Mammary epithelial cell (primary cell): ENCODE results near the gene ITPRIPL1.

Experiments used
- EZH2 ChIP-seq: IDR thresholded peaks from 2 replicates; pipeline ENCODE4 v1.6.1; 2012; ENCODE audit warnings: low read length, inconsistent platforms, borderline replicate concordance
- TF ChIP-seq, protein P1 (sequence below), 2 donors: IDR thresholded peaks in 1 of 2; conservative IDR thresholded peaks in 1 of 2; 2 replicates each; pipeline ENCODE4 v1.5.1; 2011 to 2012; ENCODE audit warnings: inconsistent platforms in 2 of 2, low read length in 2 of 2, mild to moderate bottlenecking in 2 of 2, control low read depth in 1 of 2, low read depth in 1 of 2; ENCODE audit not compliant: insufficient read depth in 1 of 2; ENCODE audit errors: extremely low read depth in 1 of 2

DNA sequence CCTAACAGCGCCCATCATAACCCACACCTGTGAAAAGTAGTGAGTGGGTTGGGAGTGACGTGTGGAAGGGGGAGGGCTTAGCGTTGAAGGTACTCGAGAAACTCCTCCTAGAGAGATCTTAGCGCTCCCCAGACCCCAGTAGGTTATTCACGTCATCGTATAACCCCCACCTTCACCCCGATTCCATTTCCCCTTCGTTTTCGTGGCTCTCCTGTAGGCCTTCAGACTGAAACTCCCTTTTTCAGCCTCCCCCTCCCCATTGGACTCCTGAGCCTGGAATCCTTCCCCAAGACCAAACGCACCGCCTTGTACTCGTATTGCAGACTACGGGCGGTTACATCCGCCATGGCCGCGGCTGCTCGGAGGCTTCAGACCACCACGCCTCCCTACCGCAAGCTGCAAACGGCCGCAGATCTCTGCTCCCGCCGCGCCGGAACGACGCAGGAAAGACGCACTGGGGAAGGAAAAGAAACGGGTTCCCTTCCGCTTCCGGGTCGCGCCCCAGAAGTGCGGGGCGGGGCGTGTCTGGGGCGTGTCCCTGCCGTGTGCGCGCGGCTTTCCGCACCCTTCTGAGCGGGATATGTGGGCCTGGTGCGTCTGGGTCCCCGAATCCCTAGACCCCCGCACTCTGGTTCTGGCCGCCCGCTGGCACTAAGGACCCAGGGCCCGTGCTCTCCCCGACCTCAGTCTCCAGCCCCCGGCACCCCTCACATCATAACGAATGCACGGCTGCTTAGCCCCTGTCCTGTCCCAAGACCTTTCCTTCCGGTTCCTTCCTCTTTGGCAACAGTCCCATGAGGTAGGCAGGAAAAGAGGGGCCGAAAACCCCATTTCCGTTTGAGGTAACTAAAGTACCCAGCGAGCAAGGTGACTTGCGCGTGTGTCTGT, 19.8 kb upstream of the ITPRIPL1 start, which contains the start of gene SNRNP200:
- TF ChIP-seq, protein P1, sequence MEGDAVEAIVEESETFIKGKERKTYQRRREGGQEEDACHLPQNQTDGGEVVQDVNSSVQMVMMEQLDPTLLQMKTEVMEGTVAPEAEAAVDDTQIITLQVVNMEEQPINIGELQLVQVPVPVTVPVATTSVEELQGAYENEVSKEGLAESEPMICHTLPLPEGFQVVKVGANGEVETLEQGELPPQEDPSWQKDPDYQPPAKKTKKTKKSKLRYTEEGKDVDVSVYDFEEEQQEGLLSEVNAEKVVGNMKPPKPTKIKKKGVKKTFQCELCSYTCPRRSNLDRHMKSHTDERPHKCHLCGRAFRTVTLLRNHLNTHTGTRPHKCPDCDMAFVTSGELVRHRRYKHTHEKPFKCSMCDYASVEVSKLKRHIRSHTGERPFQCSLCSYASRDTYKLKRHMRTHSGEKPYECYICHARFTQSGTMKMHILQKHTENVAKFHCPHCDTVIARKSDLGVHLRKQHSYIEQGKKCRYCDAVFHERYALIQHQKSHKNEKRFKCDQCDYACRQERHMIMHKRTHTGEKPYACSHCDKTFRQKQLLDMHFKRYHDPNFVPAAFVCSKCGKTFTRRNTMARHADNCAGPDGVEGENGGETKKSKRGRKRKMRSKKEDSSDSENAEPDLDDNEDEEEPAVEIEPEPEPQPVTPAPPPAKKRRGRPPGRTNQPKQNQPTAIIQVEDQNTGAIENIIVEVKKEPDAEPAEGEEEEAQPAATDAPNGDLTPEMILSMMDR (conservative IDR thresholded peaks at IDR 0.05 in 1 of 2, IDR thresholded peaks at IDR 0.05 in 1 of 2; ENCODE audit: extremely low read depth in 1 of 2, insufficient read depth in 1 of 2, low read depth in 1 of 2, low read length in 2 of 2): no peak
- no peak for TF ChIP-seq EZH2
